Astrocyte of the cerebellum (primary cell): ENCODE data around the gene RAD23A.
A peak's percentile ranks its signal among the peaks of the same experiment; 100 is the strongest.
"Not testable (repeated sequence)": the region's sequence is repeated elsewhere in the genome, so short reads cannot be mapped to it uniquely, and the experiment has no call there.

Source experiments
- DNase-seq: peaks from one replicate; pipeline ENCODE4 v3.0.0-alpha.2; 2011; ENCODE audit warnings: low read depth
- H3K4me3 ChIP-seq: 2 replicates; pipeline ENCODE4 v1.5.1; 2011; ENCODE audit warnings: mild to moderate bottlenecking, low read depth, low read length, moderate library complexity
- in situ Hi-C: cut with HindIII; loops from 2 replicates; pipeline ENCODE4 v1.10.0; 2017; ENCODE audit warnings: low sequenced_read_pairs
- TF ChIP-seq, protein P1 (sequence below): IDR thresholded peaks from 2 replicates; pipeline ENCODE4 v1.5.1; 2012; ENCODE audit warnings: low read length, low read depth, moderate library complexity, mild to moderate bottlenecking; ENCODE audit errors: missing control alignments

RAD23A gene

GRCh38 chr19:12946092-12946721, 545 bp downstream of the RAD23A start:
- TF ChIP-seq, protein P1, sequence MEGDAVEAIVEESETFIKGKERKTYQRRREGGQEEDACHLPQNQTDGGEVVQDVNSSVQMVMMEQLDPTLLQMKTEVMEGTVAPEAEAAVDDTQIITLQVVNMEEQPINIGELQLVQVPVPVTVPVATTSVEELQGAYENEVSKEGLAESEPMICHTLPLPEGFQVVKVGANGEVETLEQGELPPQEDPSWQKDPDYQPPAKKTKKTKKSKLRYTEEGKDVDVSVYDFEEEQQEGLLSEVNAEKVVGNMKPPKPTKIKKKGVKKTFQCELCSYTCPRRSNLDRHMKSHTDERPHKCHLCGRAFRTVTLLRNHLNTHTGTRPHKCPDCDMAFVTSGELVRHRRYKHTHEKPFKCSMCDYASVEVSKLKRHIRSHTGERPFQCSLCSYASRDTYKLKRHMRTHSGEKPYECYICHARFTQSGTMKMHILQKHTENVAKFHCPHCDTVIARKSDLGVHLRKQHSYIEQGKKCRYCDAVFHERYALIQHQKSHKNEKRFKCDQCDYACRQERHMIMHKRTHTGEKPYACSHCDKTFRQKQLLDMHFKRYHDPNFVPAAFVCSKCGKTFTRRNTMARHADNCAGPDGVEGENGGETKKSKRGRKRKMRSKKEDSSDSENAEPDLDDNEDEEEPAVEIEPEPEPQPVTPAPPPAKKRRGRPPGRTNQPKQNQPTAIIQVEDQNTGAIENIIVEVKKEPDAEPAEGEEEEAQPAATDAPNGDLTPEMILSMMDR = no peak
- peak; percentile 58 for DNase-seq
- peak overlapping the region; percentile 72 for H3K4me3 ChIP-seq
- in situ Hi-C loops = no loop called here

GRCh38 chr19:12946731-12947496, 1.3 kb downstream of the RAD23A start:
- TF ChIP-seq, protein P1 = no peak

GRCh38 chr19:12947702-12948611, 2.3 kb downstream of the RAD23A start:
- H3K4me3 ChIP-seq = no peak overlapping the region
- no peak for DNase-seq
- in situ Hi-C loops = no loop called here
- TF ChIP-seq, protein P1 = no peak

More at GRCh38 chr19:12946731-12947496, 1.3 kb downstream of the RAD23A start:
- no peak for DNase-seq
- in situ Hi-C loops = no loop called here
- peak overlapping the region; percentile 72 for H3K4me3 ChIP-seq

GRCh38 chr19:12948612-12949362, 3.1 kb downstream of the RAD23A start:
- in situ Hi-C loops = no loop called here
- no peak overlapping the region for H3K4me3 ChIP-seq
- TF ChIP-seq, protein P1 = no peak
- DNase-seq = no peak

DNA sequence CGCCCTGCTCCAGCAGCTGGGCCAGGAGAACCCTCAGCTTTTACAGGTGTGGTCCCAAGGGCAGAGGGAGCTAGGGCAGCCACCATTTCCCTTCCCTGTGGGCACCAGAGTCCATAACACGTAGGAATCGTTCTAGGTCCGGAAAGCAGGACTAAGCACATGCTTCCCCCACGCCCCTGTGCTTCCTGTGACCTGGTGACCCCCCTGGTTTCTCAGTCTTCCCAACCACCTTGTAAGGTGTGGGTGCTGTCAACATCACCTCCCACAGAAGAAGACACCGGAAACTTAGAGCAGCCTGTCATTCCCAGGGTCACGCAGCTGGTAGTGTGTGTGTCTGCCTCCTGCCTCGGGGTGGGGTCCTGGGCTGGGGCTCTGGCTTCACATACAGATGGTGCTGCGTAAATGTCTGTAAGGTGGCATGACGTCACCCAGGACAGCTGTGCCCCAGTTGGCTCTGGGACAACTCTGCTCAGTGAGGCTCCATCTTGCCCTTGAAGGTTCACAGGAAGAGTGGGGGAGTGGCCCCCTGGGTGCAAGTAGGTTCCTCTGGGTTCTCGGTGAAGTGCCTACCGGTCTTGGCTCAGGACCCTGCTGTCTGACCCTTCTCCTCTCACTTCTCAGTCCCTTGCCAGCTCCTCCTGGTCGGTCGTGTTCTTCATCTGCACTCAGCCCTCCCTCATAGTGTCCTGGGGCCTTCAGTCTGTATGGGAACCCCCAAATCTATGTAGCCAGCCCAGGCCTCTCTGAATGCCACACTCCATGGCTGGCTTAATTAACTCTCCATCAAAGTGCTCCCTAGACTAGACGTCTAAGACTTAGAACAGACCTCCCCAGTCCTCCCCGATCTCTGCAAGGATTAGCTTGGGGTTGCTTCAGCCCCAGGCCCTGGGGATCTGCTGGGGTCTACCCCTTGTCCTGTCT, 4.0 kb downstream of the RAD23A start:
- H3K4me3 ChIP-seq = no peak overlapping the region
- TF ChIP-seq, protein P1 = no peak
- in situ Hi-C loops = no loop called here

DNA sequence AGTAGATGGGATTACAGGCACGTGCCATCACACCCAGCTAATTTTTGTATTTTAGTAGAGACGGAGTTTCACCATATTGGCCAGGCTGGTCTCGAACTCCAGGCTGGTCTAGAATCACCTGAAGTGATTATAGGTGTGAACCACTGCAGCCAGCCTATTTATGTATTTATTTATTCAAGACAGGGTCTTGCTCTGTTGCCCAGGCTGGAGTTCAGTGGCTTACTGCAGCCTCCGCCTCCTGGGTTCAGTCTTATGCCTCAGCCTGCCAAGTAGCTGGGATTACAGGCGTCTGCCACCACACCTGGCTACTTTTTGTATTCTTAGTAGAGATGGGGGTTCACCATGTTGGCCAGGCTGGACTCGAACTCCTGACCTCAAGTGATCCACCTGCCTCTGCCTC, 6.4 kb downstream of the RAD23A start:
- H3K4me3 ChIP-seq, DNase-seq, in situ Hi-C loops: not testable (repeated sequence)

More for the DNA sequence above, 4.0 kb downstream of the RAD23A start:
- no peak for DNase-seq
